PC-3 (cell line): ENCODE results near the gene TSPAN13. TPM values are rescaled to one million over a fixed set of nuclear protein-coding genes. Genes with fewer than 3 reads are reported as not detected.

ENCODE experiments used
- ATAC-seq: fragments of 200-7000 bp; cut with Tn5 transposase; 2 replicates; pipeline ENCODE4 v1.9.1; 2020; ENCODE audit warnings: mild to moderate bottlenecking, moderate library complexity
- BruUV-seq: library from RNA; stranded (reverse); fragments of 400-500 nt; replicated peaks from 2 replicates; lab custom pipeline; 2021; lab: Mats Ljungman, UMichigan
- CTCF ChIA-PET: fragments of 300-600 bp; sonication (Branson Sonifier 250); formaldehyde crosslinking; loops from one replicate; lab custom pipeline; 2022; ENCODE audit warnings: antibody characterized with exemption; lab: Charles Lee
- POLR2A ChIA-PET: fragments of 300-600 bp; sonication (Branson Sonifier 250); formaldehyde crosslinking; loops from one replicate; lab custom pipeline; 2022; ENCODE audit warnings: antibody characterized with exemption; ENCODE audit not compliant: unreplicated experiment; lab: Charles Lee
- DNase-seq: peaks from one replicate; pipeline ENCODE4 v3.0.0-alpha.2; 2015
- H2AFZ ChIP-seq: fragments of 300-600 bp; sonication (generic); 2 replicates; pipeline ENCODE4 v1.6.0; 2016; ENCODE audit warnings: antibody characterized with exemption, low read length
- H3F3A ChIP-seq: fragments of 300-600 bp; sonication (generic); one replicate; pipeline ENCODE4 v1.6.0; 2017; ENCODE audit warnings: antibody characterized with exemption, low read length, control low read depth, mild to moderate bottlenecking; ENCODE audit not compliant: unreplicated experiment
- H3K27ac ChIP-seq: fragments of 300-600 bp; sonication (generic); 2 replicates; pipeline ENCODE4 v1.5.1; 2016; ENCODE audit warnings: mild to moderate bottlenecking, low read length
- H3K27me3 ChIP-seq: fragments of 300-600 bp; sonication (generic); 2 replicates; pipeline ENCODE4 v1.6.1; 2016; ENCODE audit warnings: low read length, mixed read lengths
- H3K36me3 ChIP-seq: fragments of 300-600 bp; sonication (generic); 2 replicates; pipeline ENCODE4 v1.6.1; 2016; ENCODE audit warnings: low read depth, mixed run types, low read length, mixed read lengths
- H3K4me1 ChIP-seq: fragments of 300-600 bp; sonication (generic); 2 replicates; pipeline ENCODE4 v1.5.1; 2016; ENCODE audit warnings: low read length; ENCODE audit not compliant: insufficient read depth
- H3K4me2 ChIP-seq: fragments of 300-600 bp; sonication (generic); 2 replicates; pipeline ENCODE4 v1.6.0; 2016; ENCODE audit warnings: low read length
- H3K4me3 ChIP-seq: fragments of 300-600 bp; sonication (generic); 2 replicates; pipeline ENCODE4 v1.5.1; 2016; ENCODE audit warnings: mild to moderate bottlenecking, low read length, mixed read lengths
- H3K79me2 ChIP-seq: fragments of 300-600 bp; sonication (generic); 2 replicates; pipeline ENCODE4 v1.6.1; 2017; ENCODE audit warnings: low read length, mixed read lengths
- H3K9ac ChIP-seq: fragments of 300-600 bp; sonication (generic); 2 replicates; pipeline ENCODE4 v1.6.0; 2016; ENCODE audit warnings: mild to moderate bottlenecking, low read length
- H3K9me2 ChIP-seq: fragments of 300-600 bp; sonication (generic); replicated peaks from 2 replicates; pipeline ENCODE4 v1.6.1; 2016; ENCODE audit warnings: mixed run types, low read length, mixed read lengths
- H3K9me3 ChIP-seq: fragments of 300-600 bp; sonication (generic); 2 replicates; pipeline ENCODE4 v1.6.1; 2016; ENCODE audit warnings: low read length, mixed read lengths
- H4K20me1 ChIP-seq: fragments of 300-600 bp; sonication (generic); 2 replicates; pipeline ENCODE4 v1.6.1; 2016; ENCODE audit warnings: low read length, mixed read lengths
- EZH2 ChIP-seq: fragments of 300-600 bp; sonication (generic); IDR thresholded peaks from one replicate; pipeline ENCODE4 v1.6.1; 2017; ENCODE audit warnings: antibody characterized with exemption, mild to moderate bottlenecking, low read length; ENCODE audit not compliant: unreplicated experiment
- EZH2phosphoT487 ChIP-seq: fragments of 300-600 bp; sonication (generic); IDR thresholded peaks from 2 replicates; pipeline ENCODE4 v1.6.1; 2018; ENCODE audit warnings: mild to moderate bottlenecking, antibody characterized with exemption, low read length, borderline replicate concordance
- intact Hi-C: fragments of 100-400 bp; cut with micrococcal nuclease; formaldehyde crosslinking; loops from 2 replicates; pipeline ENCODE4 v1.9.0; 2023
- total RNA-seq: library from RNA; depleted of rRNA; stranded (reverse); fragments of >200 nt; gene quantifications from 2 replicates; pipeline ENCODE4 v1.2.3, GENCODE V29; 2014
- TF ChIP-seq, protein P1 (sequence below): fragments of 300-600 bp; sonication (generic); conservative IDR thresholded peaks from 2 replicates; pipeline ENCODE4 v1.5.1; 2017; ENCODE audit warnings: antibody characterized with exemption, low read depth, mild to moderate bottlenecking, low read length

Gene TSPAN13
- total RNA-seq, 1 experiment from 2014 or later: 34.9 TPM

DNA sequence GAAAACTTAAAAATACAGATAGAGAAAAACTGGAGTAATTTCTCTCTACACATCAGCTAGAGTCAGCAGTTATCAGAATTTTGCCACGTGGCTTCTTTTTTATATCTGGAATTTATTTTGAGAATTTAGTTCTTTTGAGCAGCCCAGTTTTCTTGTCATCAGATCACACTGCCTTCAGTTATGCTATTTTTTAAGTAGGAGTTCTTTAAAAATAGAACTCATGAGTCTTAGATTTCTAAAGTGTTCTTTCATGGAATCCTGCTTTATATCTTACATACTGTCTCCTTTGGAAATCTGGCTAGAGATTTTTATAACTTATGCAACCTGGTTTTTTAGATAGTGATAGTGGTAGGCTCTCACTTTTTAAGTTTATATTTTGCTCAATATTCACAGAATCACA is 27.0 kb downstream of the TSPAN13 start:
- Histone ChIP-seq H3K9ac (no peak overlapping the region), H3K9me2 (no peaks in the 10 kb centered on the region), H3K27me3 (no peaks in the 10 kb centered on the region), H4K20me1 (no peaks in the 10 kb centered on the region), H3K36me3 (peaks cover 4% of the 10 kb centered on the region), H3F3A (no peaks in the 10 kb centered on the region), H3K4me2 (no peak overlapping the region), H3K4me1 (no peaks in the 10 kb centered on the region), H3K9me3 (no peaks in the 10 kb centered on the region), H3K79me2 (no peaks in the 10 kb centered on the region), H2AFZ (no peak overlapping the region), H3K27ac (no peak overlapping the region), H3K4me3 (no peak overlapping the region)
- TF ChIP-seq EZH2phosphoT487: no peak
- TF ChIP-seq, protein P1, sequence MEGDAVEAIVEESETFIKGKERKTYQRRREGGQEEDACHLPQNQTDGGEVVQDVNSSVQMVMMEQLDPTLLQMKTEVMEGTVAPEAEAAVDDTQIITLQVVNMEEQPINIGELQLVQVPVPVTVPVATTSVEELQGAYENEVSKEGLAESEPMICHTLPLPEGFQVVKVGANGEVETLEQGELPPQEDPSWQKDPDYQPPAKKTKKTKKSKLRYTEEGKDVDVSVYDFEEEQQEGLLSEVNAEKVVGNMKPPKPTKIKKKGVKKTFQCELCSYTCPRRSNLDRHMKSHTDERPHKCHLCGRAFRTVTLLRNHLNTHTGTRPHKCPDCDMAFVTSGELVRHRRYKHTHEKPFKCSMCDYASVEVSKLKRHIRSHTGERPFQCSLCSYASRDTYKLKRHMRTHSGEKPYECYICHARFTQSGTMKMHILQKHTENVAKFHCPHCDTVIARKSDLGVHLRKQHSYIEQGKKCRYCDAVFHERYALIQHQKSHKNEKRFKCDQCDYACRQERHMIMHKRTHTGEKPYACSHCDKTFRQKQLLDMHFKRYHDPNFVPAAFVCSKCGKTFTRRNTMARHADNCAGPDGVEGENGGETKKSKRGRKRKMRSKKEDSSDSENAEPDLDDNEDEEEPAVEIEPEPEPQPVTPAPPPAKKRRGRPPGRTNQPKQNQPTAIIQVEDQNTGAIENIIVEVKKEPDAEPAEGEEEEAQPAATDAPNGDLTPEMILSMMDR: no peak
- no peak for TF ChIP-seq EZH2
- ChIA-PET CTCF (no interaction called here), POLR2A (no interaction called here)
- DNase-seq: no peak
- no TSS peak for BruUV-seq
- ATAC-seq: no peak
- intact Hi-C loops: no loop called here

DNA sequence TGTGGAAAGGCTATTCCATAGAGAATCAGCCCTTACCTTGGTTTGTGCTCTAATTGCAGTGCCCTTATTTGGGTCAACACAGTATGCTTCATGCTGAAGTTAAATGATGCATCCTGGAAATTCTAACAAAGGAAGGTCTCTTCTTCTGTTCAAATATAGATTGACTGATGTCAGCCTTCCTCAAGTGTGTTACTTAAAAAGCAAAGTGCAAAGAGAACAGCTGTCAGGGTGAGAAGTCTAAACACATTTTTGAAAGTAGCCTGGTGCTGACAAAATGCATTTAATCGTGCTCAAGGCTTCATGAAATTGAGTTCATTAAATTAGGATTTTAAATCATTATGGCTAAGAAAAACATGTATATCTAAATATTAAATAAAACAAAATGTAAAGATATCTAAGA is 31.8 kb downstream of the TSPAN13 start:
- Histone ChIP-seq H3K4me3 (no peak overlapping the region), H3K9ac (no peak overlapping the region), H4K20me1 (no peaks in the 10 kb centered on the region), H3F3A (no peaks in the 10 kb centered on the region), H3K36me3 (peaks cover 4% of the 10 kb centered on the region), H3K79me2 (no peaks in the 10 kb centered on the region), H3K9me2 (no peaks in the 10 kb centered on the region), H3K4me2 (no peak overlapping the region), H3K27ac (no peak overlapping the region), H3K4me1 (no peaks in the 10 kb centered on the region), H3K9me3 (no peaks in the 10 kb centered on the region), H3K27me3 (no peaks in the 10 kb centered on the region), H2AFZ (no peak overlapping the region)
- no peak for DNase-seq
- ATAC-seq: no peak
- ChIA-PET POLR2A (no interaction called here), CTCF (no interaction called here)
- intact Hi-C loops: no loop called here
- TF ChIP-seq, protein P1: no peak
- TF ChIP-seq EZH2phosphoT487 (no peak), EZH2 (no peak)
- BruUV-seq: no TSS peak

DNA sequence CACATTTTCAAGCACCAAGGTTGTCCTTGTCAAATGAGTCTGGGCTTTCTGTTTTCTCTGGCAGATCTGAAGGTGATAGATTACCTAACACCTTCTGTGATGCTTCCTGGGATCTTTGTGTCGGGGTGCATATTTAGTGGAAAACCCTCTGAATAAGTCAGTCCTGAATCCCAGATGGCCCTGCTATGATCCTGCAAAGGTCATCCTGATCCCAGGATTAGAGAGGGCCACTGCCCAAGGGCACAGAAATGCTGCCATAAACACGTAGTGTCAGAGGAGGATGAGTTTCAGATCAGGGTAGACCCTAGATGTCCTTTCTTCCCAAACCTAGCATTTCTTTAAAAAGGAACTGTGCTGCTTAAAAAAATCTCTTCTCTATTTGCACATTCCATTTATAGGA is 32.3 kb downstream of the TSPAN13 start:
- H3F3A ChIP-seq: no peaks in the 10 kb centered on the region
- ChIA-PET POLR2A (no interaction called here), CTCF (no interaction called here)
- DNase-seq: no peak
- no peaks in the 10 kb centered on the region for H3K27me3 ChIP-seq
- H3K9ac ChIP-seq: no peak overlapping the region
- no peak overlapping the region for H3K4me3 ChIP-seq
- H3K79me2 ChIP-seq: no peaks in the 10 kb centered on the region
- H3K4me2 ChIP-seq: no peak overlapping the region
- H3K36me3 ChIP-seq: peaks cover 4% of the 10 kb centered on the region
- no peaks in the 10 kb centered on the region for H4K20me1 ChIP-seq
- no peaks in the 10 kb centered on the region for H3K9me2 ChIP-seq
- H2AFZ ChIP-seq: no peak overlapping the region
- no peak overlapping the region for H3K27ac ChIP-seq
- BruUV-seq: no TSS peak
- no peak for ATAC-seq
- intact Hi-C loops: no loop called here
- no peaks in the 10 kb centered on the region for H3K4me1 ChIP-seq
- TF ChIP-seq, protein P1: no peak
- no peak for TF ChIP-seq EZH2phosphoT487
- no peak for TF ChIP-seq EZH2
- no peaks in the 10 kb centered on the region for H3K9me3 ChIP-seq
